Measurements from ENCODE around the gene SLC35F5.

DNA sequence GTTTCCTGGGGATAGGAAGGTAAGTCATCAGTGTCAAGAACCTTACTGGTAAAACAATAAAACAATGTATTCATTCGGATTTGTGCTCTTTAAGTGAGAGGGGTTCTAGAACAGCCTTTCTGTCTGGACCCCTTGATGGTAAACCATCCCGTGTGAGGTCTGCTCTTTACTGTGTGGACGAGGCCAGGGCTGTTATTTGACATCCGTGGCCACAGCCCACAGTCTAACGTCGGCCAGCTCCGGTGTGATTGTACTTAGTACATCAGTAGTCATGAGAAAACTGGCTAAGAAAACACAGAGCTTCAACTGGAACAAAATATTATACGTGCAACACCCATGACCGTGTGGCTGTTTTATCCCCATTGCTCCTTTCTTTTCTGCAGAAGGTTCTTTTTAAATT, 62.0 kb downstream of the SLC35F5 start:
- TF ChIP-seq HDAC6 (IDR thresholded peaks at IDR 0.05; ENCODE audit: low read depth, low read length): no peak
- TF ChIP-seq, protein P1, sequence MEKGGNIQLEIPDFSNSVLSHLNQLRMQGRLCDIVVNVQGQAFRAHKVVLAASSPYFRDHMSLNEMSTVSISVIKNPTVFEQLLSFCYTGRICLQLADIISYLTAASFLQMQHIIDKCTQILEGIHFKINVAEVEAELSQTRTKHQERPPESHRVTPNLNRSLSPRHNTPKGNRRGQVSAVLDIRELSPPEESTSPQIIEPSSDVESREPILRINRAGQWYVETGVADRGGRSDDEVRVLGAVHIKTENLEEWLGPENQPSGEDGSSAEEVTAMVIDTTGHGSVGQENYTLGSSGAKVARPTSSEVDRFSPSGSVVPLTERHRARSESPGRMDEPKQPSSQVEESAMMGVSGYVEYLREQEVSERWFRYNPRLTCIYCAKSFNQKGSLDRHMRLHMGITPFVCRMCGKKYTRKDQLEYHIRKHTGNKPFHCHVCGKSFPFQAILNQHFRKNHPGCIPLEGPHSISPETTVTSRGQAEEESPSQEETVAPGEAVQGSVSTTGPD (CRISPR knock-in tag; IDR thresholded peaks at IDR 0.05): no peak
- TF ChIP-seq TCF12 (IDR thresholded peaks at IDR 0.05): no peak
- TF ChIP-seq TCF12 (CRISPR knock-in tag; IDR thresholded peaks at IDR 0.05): no peak
- TF ChIP-seq, protein P2, sequence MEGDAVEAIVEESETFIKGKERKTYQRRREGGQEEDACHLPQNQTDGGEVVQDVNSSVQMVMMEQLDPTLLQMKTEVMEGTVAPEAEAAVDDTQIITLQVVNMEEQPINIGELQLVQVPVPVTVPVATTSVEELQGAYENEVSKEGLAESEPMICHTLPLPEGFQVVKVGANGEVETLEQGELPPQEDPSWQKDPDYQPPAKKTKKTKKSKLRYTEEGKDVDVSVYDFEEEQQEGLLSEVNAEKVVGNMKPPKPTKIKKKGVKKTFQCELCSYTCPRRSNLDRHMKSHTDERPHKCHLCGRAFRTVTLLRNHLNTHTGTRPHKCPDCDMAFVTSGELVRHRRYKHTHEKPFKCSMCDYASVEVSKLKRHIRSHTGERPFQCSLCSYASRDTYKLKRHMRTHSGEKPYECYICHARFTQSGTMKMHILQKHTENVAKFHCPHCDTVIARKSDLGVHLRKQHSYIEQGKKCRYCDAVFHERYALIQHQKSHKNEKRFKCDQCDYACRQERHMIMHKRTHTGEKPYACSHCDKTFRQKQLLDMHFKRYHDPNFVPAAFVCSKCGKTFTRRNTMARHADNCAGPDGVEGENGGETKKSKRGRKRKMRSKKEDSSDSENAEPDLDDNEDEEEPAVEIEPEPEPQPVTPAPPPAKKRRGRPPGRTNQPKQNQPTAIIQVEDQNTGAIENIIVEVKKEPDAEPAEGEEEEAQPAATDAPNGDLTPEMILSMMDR (CRISPR knock-in tag; IDR thresholded peaks at IDR 0.05): no peak
- TF ChIP-seq NFRKB (IDR thresholded peaks at IDR 0.05): no peak
- TF ChIP-seq ZNF10 (CRISPR knock-in tag; IDR thresholded peaks at IDR 0.05; ENCODE audit: borderline replicate concordance, low read depth): no peak
- no peak for TF ChIP-seq ZNF639 (CRISPR knock-in tag; conservative IDR thresholded peaks at IDR 0.05)
- TF ChIP-seq EZH2 (conservative IDR thresholded peaks at IDR 0.05; ENCODE audit: low read depth, low read length): no peak
- TF ChIP-seq CEBPB (IDR thresholded peaks at IDR 0.05; ENCODE audit: borderline replicate concordance, low read depth, low read length): no peak
